ENCODE measurements around the gene GTPBP6.
"Not testable (repeated sequence)": the region's sequence is repeated elsewhere in the genome, so short reads cannot be mapped to it uniquely, and the experiment has no call there.

GTPBP6 gene

GRCh38 chrX:313546-313945 is 5.0 kb downstream of the GTPBP6 start:
- no peak for TF ChIP-seq CTCF (IDR thresholded peaks at IDR 0.05; ENCODE audit: control insufficient read depth, extremely low read depth, insufficient read depth)
- no peak for DNase-seq (ENCODE audit: low read depth)
- H3K4me3 ChIP-seq (ENCODE audit: low read depth, low read length) = no peak overlapping the region

- H3K4me3 ChIP-seq (ENCODE audit: low read depth, low read length) = no peak overlapping the region
- DNase-seq (ENCODE audit: low read depth) = no peak
- TF ChIP-seq CTCF (IDR thresholded peaks at IDR 0.05; ENCODE audit: control insufficient read depth, extremely low read depth, insufficient read depth) = no peak
These were observed 5.8 kb downstream of the GTPBP6 start for GRCh38 chrX:312621-313331.

- no peak for DNase-seq (ENCODE audit: low read depth)
- H3K4me3 ChIP-seq (ENCODE audit: low read depth, low read length) = no peak overlapping the region
- TF ChIP-seq CTCF (IDR thresholded peaks at IDR 0.05; ENCODE audit: control insufficient read depth, extremely low read depth, insufficient read depth) = no peak
These were observed 7.2 kb downstream of the GTPBP6 start for GRCh38 chrX:311156-312129.

- TF ChIP-seq CTCF (IDR thresholded peaks at IDR 0.05; ENCODE audit: control insufficient read depth, extremely low read depth, insufficient read depth) = no peak
- DNase-seq (ENCODE audit: low read depth) = no peak
- H3K4me3 ChIP-seq (ENCODE audit: low read depth, low read length) = no peak overlapping the region
These were observed 7.9 kb downstream of the GTPBP6 start for GRCh38 chrX:310621-311155.

- TF ChIP-seq CTCF (IDR thresholded peaks at IDR 0.05; ENCODE audit: control insufficient read depth, extremely low read depth, insufficient read depth) = no peak
- DNase-seq (ENCODE audit: low read depth) = no peak
- H3K4me3 ChIP-seq (ENCODE audit: low read depth, low read length) = no peak overlapping the region
These were observed 9.6 kb downstream of the GTPBP6 start for GRCh38 chrX:308821-309520.

- TF ChIP-seq CTCF (IDR thresholded peaks at IDR 0.05; ENCODE audit: control insufficient read depth, extremely low read depth, insufficient read depth) = no peak
- no peak for DNase-seq (ENCODE audit: low read depth)
- H3K4me3 ChIP-seq (ENCODE audit: low read depth, low read length) = no peak overlapping the region
These were observed 11.1 kb downstream of the GTPBP6 start for GRCh38 chrX:307261-308111.

- not testable (repeated sequence) for H3K4me3 ChIP-seq (ENCODE audit: low read depth, low read length); DNase-seq (ENCODE audit: low read depth)
These were observed 11.9 kb downstream of the GTPBP6 start for GRCh38 chrX:306614-307251.

- not testable (repeated sequence) for DNase-seq (ENCODE audit: low read depth); H3K4me3 ChIP-seq (ENCODE audit: low read depth, low read length)
These were observed 12.6 kb downstream of the GTPBP6 start for GRCh38 chrX:305781-306613.

Measured in LNCaP clone FGC (cell line).